Activated CD4-positive, alpha-beta memory T cell treated with anti-CD3 and anti-CD28 coated beads, Interleukin-2, amount 10 ng/mL, durations not matched to agents 7 days and 5 days (primary cell): ENCODE results near the gene GM2A. TPM values are rescaled to one million over a fixed set of nuclear protein-coding genes. Genes with fewer than 3 reads are reported as not detected.

Experiments
- CTCF ChIA-PET: fragments of 350-600 bp; sonication (Branson Sonifier 250); formaldehyde crosslinking; loops from one replicate; lab custom pipeline; 2021; ENCODE audit warnings: antibody characterized with exemption, inconsistent platforms; lab: Charles Lee
- POLR2A ChIA-PET: fragments of 350-600 bp; sonication (Branson Sonifier 250); formaldehyde crosslinking; loops from one replicate; lab custom pipeline; 2021; ENCODE audit warnings: antibody characterized with exemption; lab: Charles Lee
- DNase-seq: peaks from one replicate; pipeline ENCODE4 v3.0.0-alpha.2; 2020
- H3K27ac Mint-ChIP-seq: one replicate; pipeline ENCODE4 v1.8.0; 2021; ENCODE audit warnings: mild to moderate bottlenecking, mixed read lengths
- H3K27me3 Mint-ChIP-seq: one replicate; pipeline ENCODE4 v1.8.0; 2021; ENCODE audit warnings: mixed read lengths
- H3K36me3 Mint-ChIP-seq: one replicate; pipeline ENCODE4 v1.8.0; 2021; ENCODE audit warnings: low read depth, mixed read lengths
- H3K4me1 Mint-ChIP-seq: one replicate; pipeline ENCODE4 v1.8.0; 2021; ENCODE audit warnings: mixed read lengths
- H3K4me3 Mint-ChIP-seq: one replicate; pipeline ENCODE4 v1.8.0; 2021; ENCODE audit warnings: mild to moderate bottlenecking, mixed read lengths
- H3K9me3 Mint-ChIP-seq: one replicate; pipeline ENCODE4 v1.8.0; 2021; ENCODE audit warnings: mixed read lengths
- total RNA-seq, 2 experiments: library from RNA; stranded (reverse); gene quantifications; one replicate each; pipeline ENCODE4 v1.2.3, GENCODE V29; 2021

The GM2A gene
- total RNA-seq, 2 experiments from 2014 or later: 22.4 to 24.5 TPM

GRCh38 chr5:151219789-151220188, 33.2 kb upstream of the GM2A start:
- CTCF ChIA-PET: interaction anchor here (0.7 kb wide), 1 partner anchor 286 kb away, joined by 3 read pairs; no protein-coding TSS in a partner anchor
- Mint-ChIP-seq H3K36me3 (peaks cover 64% of the 10 kb centered on the region), H3K4me3 (no peak overlapping the region), H3K27me3 (no peaks in the 10 kb centered on the region), H3K4me1 (peaks cover 83% of the 10 kb centered on the region), H3K27ac (peak overlapping the region; percentile 14), H3K9me3 (no peaks in the 10 kb centered on the region)
- POLR2A ChIA-PET: no interaction called here
- no peak for DNase-seq

- Mint-ChIP-seq H3K27ac (peak overlapping the region; percentile 85), H3K4me1 (peaks cover 75% of the 10 kb centered on the region), H3K4me3 (peak overlapping the region; percentile 78), H3K36me3 (peaks cover 50% of the 10 kb centered on the region), H3K9me3 (no peaks in the 10 kb centered on the region), H3K27me3 (no peaks in the 10 kb centered on the region)
- ChIA-PET CTCF (interaction anchor here (0.9 to 5.1 kb wide), 7 partner anchors 8 to 56 kb away, joined by 3 to 21 read pairs (median 5); partner anchors contain the start of gene GM2A), POLR2A (interaction anchor here (0.8 to 4.5 kb wide), 7 partner anchors 8 to 95 kb away, joined by 3 to 183 read pairs (median 3); partner anchors contain the start of gene GM2A)
- no peak for DNase-seq
Observed at GRCh38 chr5:151221574-151221973, 31.4 kb upstream of the GM2A start.

- ChIA-PET POLR2A (interaction anchor here (0.8 to 4.5 kb wide), 15 partner anchors 9 to 810 kb away, joined by 3 to 183 read pairs (median 3); partner anchors contain the start of genes CD74, GM2A and TNIP1), CTCF (interaction anchor here (0.9 to 5.1 kb wide), 12 partner anchors 9 to 94 kb away, joined by 3 to 49 read pairs (median 6); partner anchors contain the start of gene GM2A)
- H3K27ac Mint-ChIP-seq: peak overlapping the region; percentile 85
- H3K9me3 Mint-ChIP-seq: no peaks in the 10 kb centered on the region
- H3K36me3 Mint-ChIP-seq: peaks cover 46% of the 10 kb centered on the region
- H3K4me1 Mint-ChIP-seq: peaks cover 70% of the 10 kb centered on the region
- H3K4me3 Mint-ChIP-seq: peak overlapping the region; percentile 78
- H3K27me3 Mint-ChIP-seq: no peaks in the 10 kb centered on the region
- DNase-seq: no peak
Observed at GRCh38 chr5:151222054-151222789, 30.8 kb upstream of the GM2A start.

GRCh38 chr5:151222790-151223446, 30.1 kb upstream of the GM2A start:
- peak; percentile 71 for DNase-seq
- Mint-ChIP-seq H3K4me1 (peaks cover 63% of the 10 kb centered on the region), H3K4me3 (peak overlapping the region; percentile 78), H3K27me3 (no peaks in the 10 kb centered on the region), H3K9me3 (no peaks in the 10 kb centered on the region), H3K27ac (peak overlapping the region; percentile 85), H3K36me3 (peaks cover 39% of the 10 kb centered on the region)
- ChIA-PET POLR2A (interaction anchor here (1.0 to 4.5 kb wide), 23 partner anchors 10 to 810 kb away, joined by 3 to 183 read pairs (median 4); partner anchors contain the start of genes CD74, GM2A and TNIP1), CTCF (interaction anchor here (0.8 to 5.1 kb wide), 17 partner anchors 10 to 471 kb away, joined by 3 to 49 read pairs (median 6); partner anchors contain the start of gene GM2A)

- peaks cover 32% of the 10 kb centered on the region for H3K36me3 Mint-ChIP-seq
- H3K27ac Mint-ChIP-seq: peak within 1 kb of the TSS; percentile 85
- no peaks in the 10 kb centered on the region for H3K27me3 Mint-ChIP-seq
- no peaks in the 10 kb centered on the region for H3K9me3 Mint-ChIP-seq
- peak within 1 kb of the TSS; percentile 78 for H3K4me3 Mint-ChIP-seq
- peak; percentile 67 for DNase-seq
- peaks cover 56% of the 10 kb centered on the region for H3K4me1 Mint-ChIP-seq
- ChIA-PET POLR2A (interaction anchor here (0.6 to 4.5 kb wide), 29 partner anchors 10 to 811 kb away, joined by 3 to 183 read pairs (median 4); partner anchors contain the start of genes CD74, GM2A and TNIP1), CTCF (interaction anchor here (0.8 to 5.1 kb wide), 16 partner anchors 11 to 472 kb away, joined by 3 to 49 read pairs (median 6); partner anchors contain the start of gene GM2A)
Observed at GRCh38 chr5:151223447-151224264, 29.3 kb upstream of the GM2A start, which contains the start of gene CCDC69. CCDC69 (minus strand) TSS chr5:151224092; CDS start chr5:151223970, 122 bp downstream.

GRCh38 chr5:151224372-151224771, 28.6 kb upstream of the GM2A start:
- Mint-ChIP-seq H3K27ac (peak overlapping the region; percentile 85), H3K4me3 (peak overlapping the region; percentile 78), H3K4me1 (peaks cover 48% of the 10 kb centered on the region), H3K36me3 (peaks cover 24% of the 10 kb centered on the region), H3K9me3 (no peaks in the 10 kb centered on the region), H3K27me3 (no peaks in the 10 kb centered on the region)
- CTCF ChIA-PET: interaction anchor here (1.1 to 5.1 kb wide), 13 partner anchors 11 to 176 kb away, joined by 3 to 49 read pairs (median 10); partner anchors contain the start of gene GM2A
- no peak for DNase-seq
- POLR2A ChIA-PET: interaction anchor here (0.6 to 4.5 kb wide), 18 partner anchors 10 to 158 kb away, joined by 3 to 183 read pairs (median 5); partner anchors contain the start of gene GM2A

- no peak for DNase-seq
- Mint-ChIP-seq H3K27me3 (no peaks in the 10 kb centered on the region), H3K4me3 (peak overlapping the region; percentile 40), H3K27ac (peak overlapping the region; percentile 36), H3K36me3 (peaks cover 20% of the 10 kb centered on the region), H3K4me1 (peaks cover 42% of the 10 kb centered on the region), H3K9me3 (no peaks in the 10 kb centered on the region)
- ChIA-PET POLR2A (interaction anchor here (1.6 to 4.5 kb wide), 3 partner anchors 10 to 24 kb away, joined by 6 to 183 read pairs (median 12); no protein-coding TSS in a partner anchor), CTCF (interaction anchor here (1.7 to 5.1 kb wide), 6 partner anchors 12 to 177 kb away, joined by 4 to 49 read pairs (median 19); partner anchors contain the start of gene GM2A)
Observed at GRCh38 chr5:151225071-151225470, 27.9 kb upstream of the GM2A start.

GRCh38 chr5:151225475-151225874, 27.5 kb upstream of the GM2A start:
- H3K27ac Mint-ChIP-seq: peak overlapping the region; percentile 36
- peak overlapping the region; percentile 40 for H3K4me3 Mint-ChIP-seq

GRCh38 chr5:151227918-151228447, 25.0 kb upstream of the GM2A start:
- peaks cover 3% of the 10 kb centered on the region for H3K36me3 Mint-ChIP-seq
- POLR2A ChIA-PET: interaction anchor here (1.7 kb wide), 1 partner anchor 14 kb away, joined by 3 read pairs; no protein-coding TSS in a partner anchor
- no peak overlapping the region for H3K4me3 Mint-ChIP-seq
- H3K9me3 Mint-ChIP-seq: no peaks in the 10 kb centered on the region
- H3K4me1 Mint-ChIP-seq: peaks cover 14% of the 10 kb centered on the region
- DNase-seq: no peak
- no peaks in the 10 kb centered on the region for H3K27me3 Mint-ChIP-seq
- CTCF ChIA-PET: interaction anchor here (1.0 to 3.4 kb wide), 3 partner anchors 10 to 88 kb away, joined by 3 to 12 read pairs (median 11); no protein-coding TSS in a partner anchor
- H3K27ac Mint-ChIP-seq: no peak overlapping the region

More at GRCh38 chr5:151225475-151225874, 27.5 kb upstream of the GM2A start:
- H3K4me1 Mint-ChIP-seq: peaks cover 38% of the 10 kb centered on the region
- no peak for DNase-seq
- ChIA-PET CTCF (interaction anchor here (3.2 to 5.1 kb wide), 3 partner anchors 12 to 27 kb away, joined by 21 to 49 read pairs (median 24); partner anchors contain the start of gene GM2A), POLR2A (interaction anchor here (3.0 to 4.5 kb wide), 2 partner anchors 9 to 12 kb away, joined by 12 to 183 read pairs; no protein-coding TSS in a partner anchor)
- H3K27me3 Mint-ChIP-seq: no peaks in the 10 kb centered on the region
- peaks cover 16% of the 10 kb centered on the region for H3K36me3 Mint-ChIP-seq
- H3K9me3 Mint-ChIP-seq: no peaks in the 10 kb centered on the region

- POLR2A ChIA-PET: interaction anchor here (1.4 to 1.7 kb wide), 2 partner anchors 15 to 18 kb away, joined by 3 read pairs; no protein-coding TSS in a partner anchor
- Mint-ChIP-seq H3K4me1 (peaks cover 14% of the 10 kb centered on the region), H3K36me3 (peaks cover 3% of the 10 kb centered on the region), H3K27ac (no peak overlapping the region), H3K4me3 (no peak overlapping the region), H3K9me3 (no peaks in the 10 kb centered on the region), H3K27me3 (no peaks in the 10 kb centered on the region)
- CTCF ChIA-PET: interaction anchor here (1.0 to 3.4 kb wide), 3 partner anchors 9 to 180 kb away, joined by 3 to 12 read pairs (median 11); no protein-coding TSS in a partner anchor
- no peak for DNase-seq
Observed at GRCh38 chr5:151228986-151229385, 24.0 kb upstream of the GM2A start.
